SK-N-DZ (cell line): ENCODE data around the gene NCOA1.
"Not testable (repeated sequence)": the region's sequence is repeated elsewhere in the genome, so short reads cannot be mapped to it uniquely, and the experiment has no call there.

Experiments used
- DNase-seq: peaks from one replicate; pipeline ENCODE4 v3.0.0-alpha.2; 2015; ENCODE audit warnings: low spot score

NCOA1 gene

GRCh38 chr2:24533574-24533973, 42.5 kb downstream of the NCOA1 start:
- not testable (repeated sequence) for DNase-seq

- DNase-seq: no peak
Measured at GRCh38 chr2:24538720-24539119, 47.7 kb downstream of the NCOA1 start.

- no peak for DNase-seq
Measured at GRCh38 chr2:24539258-24539657, 48.2 kb downstream of the NCOA1 start.

GRCh38 chr2:24540011-24540477, 49.0 kb downstream of the NCOA1 start:
- no peak for DNase-seq

GRCh38 chr2:24541621-24542020, 50.6 kb downstream of the NCOA1 start:
- DNase-seq: no peak

- no peak for DNase-seq
Measured at GRCh38 chr2:24542269-24542872, 51.3 kb downstream of the NCOA1 start.

GRCh38 chr2:24543252-24543651, 52.2 kb downstream of the NCOA1 start:
- DNase-seq: no peak

- no peak for DNase-seq
Measured at GRCh38 chr2:24544456-24545115, 53.5 kb downstream of the NCOA1 start.

- no peak for DNase-seq
Measured at GRCh38 chr2:24546669-24547068, 55.6 kb downstream of the NCOA1 start.

- DNase-seq: no peak
Measured at GRCh38 chr2:24548058-24548457, 57.0 kb downstream of the NCOA1 start.

GRCh38 chr2:24550301-24550700, 59.2 kb downstream of the NCOA1 start:
- DNase-seq: not testable (repeated sequence)

GRCh38 chr2:24551016-24551415, 60.0 kb downstream of the NCOA1 start:
- no peak for DNase-seq

GRCh38 chr2:24552836-24553235, 61.8 kb downstream of the NCOA1 start:
- DNase-seq: no peak

- DNase-seq: no peak
Measured at GRCh38 chr2:24558781-24559472, 67.9 kb downstream of the NCOA1 start.

GRCh38 chr2:24559473-24560113, 68.5 kb downstream of the NCOA1 start:
- no peak for DNase-seq

GRCh38 chr2:24565537-24565936, 74.5 kb downstream of the NCOA1 start:
- no peak for DNase-seq

- DNase-seq: no peak
Measured at GRCh38 chr2:24566209-24566608, 75.2 kb downstream of the NCOA1 start.

GRCh38 chr2:24566630-24567029, 75.6 kb downstream of the NCOA1 start:
- DNase-seq: no peak

GRCh38 chr2:24568551-24568950, 77.5 kb downstream of the NCOA1 start:
- no peak for DNase-seq

GRCh38 chr2:24569565-24569964, 78.5 kb downstream of the NCOA1 start:
- not testable (repeated sequence) for DNase-seq

- DNase-seq: no peak
Measured at GRCh38 chr2:24570225-24570624, 79.2 kb downstream of the NCOA1 start.

GRCh38 chr2:24571828-24572442, 80.9 kb downstream of the NCOA1 start:
- no peak for DNase-seq
